Measurements from ENCODE around the gene ZBTB1. TPM values are rescaled to one million over a fixed set of nuclear protein-coding genes. Genes with fewer than 3 reads are reported as not detected.
"Not testable (repeated sequence)": the region's sequence is repeated elsewhere in the genome, so short reads cannot be mapped to it uniquely, and the experiment has no call there.

Gene ZBTB1
- total RNA-seq, 1 donor from 2014 or later, result 46.1 TPM

DNA sequence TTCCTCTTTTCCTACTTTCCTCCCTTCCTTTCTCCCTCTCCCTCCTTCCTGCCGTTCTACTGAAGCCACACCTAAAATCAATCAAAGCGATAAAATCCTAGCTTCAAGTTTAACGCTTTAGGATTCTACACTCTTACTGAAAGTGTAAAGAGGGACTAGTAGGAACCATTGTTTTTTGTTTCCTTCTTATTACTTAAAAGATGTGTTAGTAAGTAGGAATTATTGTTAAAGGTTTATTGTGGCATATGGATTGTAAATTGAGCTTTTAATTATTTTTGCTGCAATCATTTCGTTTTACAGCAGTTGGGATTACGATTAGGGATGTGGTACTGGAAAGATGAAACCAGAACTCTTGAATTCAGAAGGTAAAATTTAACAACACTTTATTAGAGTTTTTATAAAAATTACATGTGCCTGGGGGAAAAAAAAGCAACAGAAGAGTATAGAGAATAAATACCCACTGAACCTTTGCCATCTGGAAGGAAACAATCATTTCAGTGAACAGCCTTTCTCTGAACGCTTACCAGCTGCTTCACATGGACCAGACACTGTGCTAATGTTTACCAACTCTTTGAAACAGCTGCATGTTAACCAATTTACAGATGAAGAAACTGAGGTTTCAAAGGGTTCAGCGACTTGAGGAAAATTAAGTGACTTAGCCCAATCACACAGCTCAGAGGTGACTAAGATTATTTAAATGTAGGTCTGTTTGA lies 46.2 kb downstream of the ZBTB1 start:
- Histone ChIP-seq H3K4me3 (peak overlapping the region; percentile 54), H3K36me3 (no peaks in the 10 kb centered on the region), H3K9me3 (no peaks in the 10 kb centered on the region), H3K4me1 (peaks cover 13% of the 10 kb centered on the region), H3K27me3 (ENCODE audit: low read depth) (no peaks in the 10 kb centered on the region), H3K27ac (no peak overlapping the region)
- DNase-seq (no peak), ATAC-seq (no peak)
- intact Hi-C loops (cut with DNase I), result no loop called here
- TF ChIP-seq, protein P1, sequence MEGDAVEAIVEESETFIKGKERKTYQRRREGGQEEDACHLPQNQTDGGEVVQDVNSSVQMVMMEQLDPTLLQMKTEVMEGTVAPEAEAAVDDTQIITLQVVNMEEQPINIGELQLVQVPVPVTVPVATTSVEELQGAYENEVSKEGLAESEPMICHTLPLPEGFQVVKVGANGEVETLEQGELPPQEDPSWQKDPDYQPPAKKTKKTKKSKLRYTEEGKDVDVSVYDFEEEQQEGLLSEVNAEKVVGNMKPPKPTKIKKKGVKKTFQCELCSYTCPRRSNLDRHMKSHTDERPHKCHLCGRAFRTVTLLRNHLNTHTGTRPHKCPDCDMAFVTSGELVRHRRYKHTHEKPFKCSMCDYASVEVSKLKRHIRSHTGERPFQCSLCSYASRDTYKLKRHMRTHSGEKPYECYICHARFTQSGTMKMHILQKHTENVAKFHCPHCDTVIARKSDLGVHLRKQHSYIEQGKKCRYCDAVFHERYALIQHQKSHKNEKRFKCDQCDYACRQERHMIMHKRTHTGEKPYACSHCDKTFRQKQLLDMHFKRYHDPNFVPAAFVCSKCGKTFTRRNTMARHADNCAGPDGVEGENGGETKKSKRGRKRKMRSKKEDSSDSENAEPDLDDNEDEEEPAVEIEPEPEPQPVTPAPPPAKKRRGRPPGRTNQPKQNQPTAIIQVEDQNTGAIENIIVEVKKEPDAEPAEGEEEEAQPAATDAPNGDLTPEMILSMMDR (IDR thresholded peaks at IDR 0.05), result no peak

DNA sequence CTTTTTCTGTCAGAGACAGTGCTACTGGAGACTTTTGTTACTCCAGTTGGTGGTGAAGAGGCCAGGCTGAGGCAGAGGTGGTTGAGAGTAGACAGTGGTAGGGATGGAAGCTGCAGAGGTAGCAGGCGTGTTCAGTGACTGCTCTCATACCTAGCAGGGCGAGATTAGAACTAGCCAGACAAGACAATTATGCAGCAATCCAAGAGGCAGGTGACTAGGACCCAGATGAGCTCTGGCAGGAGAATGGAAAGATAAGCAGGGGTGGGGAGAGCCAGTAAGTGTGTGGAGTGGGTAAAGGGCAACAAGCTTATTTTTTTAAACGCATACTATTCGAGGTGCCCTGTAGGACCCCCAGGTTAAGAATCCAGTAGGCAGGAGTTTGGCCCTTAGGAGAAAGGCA lies 50.0 kb downstream of the ZBTB1 start:
- Histone ChIP-seq H3K9me3 (no peaks in the 10 kb centered on the region), H3K4me3 (no peak overlapping the region), H3K27ac (no peak overlapping the region), H3K4me1 (peaks cover 9% of the 10 kb centered on the region), H3K36me3 (no peaks in the 10 kb centered on the region), H3K27me3 (ENCODE audit: low read depth) (no peaks in the 10 kb centered on the region)
- intact Hi-C loops (cut with DNase I), result no loop called here
- no peak for DNase-seq
- no peak for ATAC-seq
- TF ChIP-seq, protein P1 (IDR thresholded peaks at IDR 0.05), result no peak

DNA sequence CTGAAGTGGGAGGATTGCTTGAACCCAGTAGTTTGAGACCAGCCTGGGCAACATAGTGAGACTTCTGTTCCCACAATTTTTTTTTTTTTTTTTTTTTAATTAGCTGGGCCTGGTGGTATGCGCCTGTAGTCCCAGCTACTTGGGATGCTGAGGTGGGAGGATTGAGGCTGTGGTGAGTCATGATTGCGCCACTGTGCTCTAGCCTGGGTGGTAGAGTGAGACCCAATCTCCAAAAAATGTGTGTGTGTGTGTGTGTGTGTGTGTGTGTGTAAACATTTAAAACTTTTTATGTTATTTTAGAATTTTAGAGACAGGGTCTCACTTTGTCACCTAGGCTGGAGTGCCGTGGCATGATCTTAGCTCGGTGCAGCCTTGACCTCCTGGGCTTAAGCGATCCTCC lies 52.0 kb downstream of the ZBTB1 start:
- Histone ChIP-seq H3K27me3 (ENCODE audit: low read depth) (no peaks in the 10 kb centered on the region), H3K27ac (no peak overlapping the region), H3K4me1 (no peaks in the 10 kb centered on the region), H3K4me3 (no peak overlapping the region), H3K36me3 (no peaks in the 10 kb centered on the region), H3K9me3 (no peaks in the 10 kb centered on the region)
- intact Hi-C loops (cut with DNase I), result no loop called here
- DNase-seq, result no peak
- no peak for ATAC-seq
- TF ChIP-seq, protein P1 (IDR thresholded peaks at IDR 0.05), result no peak

DNA sequence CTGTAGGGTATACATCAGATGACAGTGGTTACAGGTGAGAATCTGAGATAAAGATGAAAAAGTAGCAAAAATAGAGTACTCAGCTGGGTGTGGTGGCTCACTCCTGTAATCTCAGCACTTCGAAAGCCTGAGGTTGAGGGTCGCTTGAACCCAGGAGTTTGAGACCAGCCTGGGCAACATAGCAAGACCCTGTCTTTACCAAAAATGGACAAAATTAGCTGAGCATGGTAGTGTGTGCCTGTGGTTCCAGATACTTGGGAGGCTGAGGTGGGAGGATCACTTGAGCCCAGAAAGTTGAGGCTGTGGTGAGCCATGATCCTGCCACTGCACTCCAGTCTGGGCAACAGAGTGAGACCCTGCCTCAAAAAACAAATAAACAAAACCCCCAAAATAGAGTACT lies 53.6 kb downstream of the ZBTB1 start:
- H3K9me3 ChIP-seq; H3K4me1 ChIP-seq; intact Hi-C loops (cut with DNase I); H3K36me3 ChIP-seq; H3K27me3 ChIP-seq (ENCODE audit: low read depth); DNase-seq; ATAC-seq; H3K4me3 ChIP-seq; H3K27ac ChIP-seq: not testable (repeated sequence)

DNA sequence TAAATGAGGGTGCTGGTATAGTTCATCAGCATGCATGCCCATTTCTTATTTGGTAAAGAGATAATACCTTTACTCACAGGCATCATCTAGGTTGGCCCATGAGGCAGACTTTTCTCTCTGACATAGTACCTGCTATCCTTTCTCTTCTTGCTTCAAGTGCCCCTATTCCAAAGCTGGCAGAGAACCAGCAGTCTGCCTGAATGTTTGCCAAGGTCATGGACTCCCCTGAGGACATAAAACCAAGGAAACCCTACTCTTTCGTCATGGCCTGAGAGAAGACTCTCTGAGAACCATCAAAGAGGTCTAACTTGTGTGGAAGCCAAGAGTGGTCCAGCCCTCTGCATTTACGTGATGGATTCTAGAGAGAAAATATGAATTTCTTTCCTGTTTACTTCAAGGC lies 57.1 kb downstream of the ZBTB1 start:
- no peak for DNase-seq
- no peaks in the 10 kb centered on the region for H3K9me3 ChIP-seq
- no peak overlapping the region for H3K4me3 ChIP-seq
- H3K27ac ChIP-seq, result no peak overlapping the region
- H3K36me3 ChIP-seq, result no peaks in the 10 kb centered on the region
- intact Hi-C loops (cut with DNase I), result no loop called here
- ATAC-seq, result no peak
- peaks cover 2% of the 10 kb centered on the region for H3K4me1 ChIP-seq
- no peaks in the 10 kb centered on the region for H3K27me3 ChIP-seq (ENCODE audit: low read depth)
- TF ChIP-seq, protein P1 (IDR thresholded peaks at IDR 0.05), result no peak

DNA sequence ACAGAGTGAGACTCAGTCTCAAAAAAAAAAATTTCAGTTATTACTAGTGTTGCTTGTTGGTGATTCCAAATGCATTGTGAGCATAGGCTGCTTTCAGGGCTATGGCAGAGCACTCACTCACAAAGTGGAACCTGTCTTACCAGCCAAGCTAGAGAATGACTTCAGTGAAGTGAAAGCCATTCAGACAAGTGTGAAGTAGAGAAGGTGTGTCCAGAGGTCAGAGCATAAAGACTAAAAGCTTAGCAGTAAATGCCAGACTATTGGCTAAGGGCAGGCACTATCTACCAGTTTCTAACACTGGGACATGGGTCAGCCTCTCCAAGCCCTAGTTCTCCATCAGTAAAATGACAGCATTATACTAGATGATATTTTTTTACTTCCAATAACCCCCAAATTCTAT lies 57.9 kb downstream of the ZBTB1 start:
- intact Hi-C loops (cut with DNase I), result no loop called here
- no peak overlapping the region for H3K27ac ChIP-seq
- H3K36me3 ChIP-seq, result no peaks in the 10 kb centered on the region
- DNase-seq (no peak), ATAC-seq (peak; percentile 35 to 64)
- H3K9me3 ChIP-seq, result no peaks in the 10 kb centered on the region
- TF ChIP-seq, protein P1 (IDR thresholded peaks at IDR 0.05), result no peak
- no peaks in the 10 kb centered on the region for H3K27me3 ChIP-seq (ENCODE audit: low read depth)
- peaks cover 6% of the 10 kb centered on the region for H3K4me1 ChIP-seq
- no peak overlapping the region for H3K4me3 ChIP-seq

All from lower lobe of right lung (tissue), 2 donors.